Measurements from ENCODE around the gene RIMBP3B.
"Not testable (repeated sequence)": the region's sequence is repeated elsewhere in the genome, so short reads cannot be mapped to it uniquely, and the experiment has no call there.

The RIMBP3B gene

GRCh38 chr22:21418974-21419638 is 35.6 kb downstream of the RIMBP3B start:
- DNase-seq = not testable (repeated sequence)

DNA sequence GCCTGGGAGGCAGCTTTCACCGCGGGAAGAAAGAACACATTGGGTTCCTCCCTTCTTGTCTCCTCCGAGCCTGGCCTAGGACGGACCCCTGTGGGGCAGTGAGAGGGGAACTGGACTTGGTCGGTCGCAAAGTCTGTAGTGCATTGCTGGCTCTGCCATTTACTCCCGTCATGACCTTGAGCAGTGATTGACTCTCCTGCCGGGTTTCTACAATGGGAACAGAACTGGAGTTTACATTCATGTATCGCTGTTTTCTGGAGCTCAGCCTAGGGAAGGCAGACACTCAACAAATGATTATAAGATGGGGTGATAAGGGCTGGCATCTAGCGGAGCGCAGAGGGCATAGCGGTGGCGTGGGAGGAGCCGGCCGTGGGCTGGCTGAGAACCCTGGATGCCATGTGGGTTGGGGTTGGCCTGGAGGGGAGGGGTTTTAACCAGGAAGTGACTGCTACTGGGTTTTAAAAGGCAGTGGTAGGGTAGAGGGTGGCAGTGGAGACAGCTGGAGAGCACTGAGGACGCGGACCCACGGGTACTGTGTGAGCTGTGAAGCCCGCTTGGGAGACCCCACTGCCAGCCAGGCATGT is 36.7 kb downstream of the RIMBP3B start:
- not testable (repeated sequence) for DNase-seq

GRCh38 chr22:21424084-21424709 is 40.6 kb downstream of the RIMBP3B start:
- not testable (repeated sequence) for DNase-seq

DNA sequence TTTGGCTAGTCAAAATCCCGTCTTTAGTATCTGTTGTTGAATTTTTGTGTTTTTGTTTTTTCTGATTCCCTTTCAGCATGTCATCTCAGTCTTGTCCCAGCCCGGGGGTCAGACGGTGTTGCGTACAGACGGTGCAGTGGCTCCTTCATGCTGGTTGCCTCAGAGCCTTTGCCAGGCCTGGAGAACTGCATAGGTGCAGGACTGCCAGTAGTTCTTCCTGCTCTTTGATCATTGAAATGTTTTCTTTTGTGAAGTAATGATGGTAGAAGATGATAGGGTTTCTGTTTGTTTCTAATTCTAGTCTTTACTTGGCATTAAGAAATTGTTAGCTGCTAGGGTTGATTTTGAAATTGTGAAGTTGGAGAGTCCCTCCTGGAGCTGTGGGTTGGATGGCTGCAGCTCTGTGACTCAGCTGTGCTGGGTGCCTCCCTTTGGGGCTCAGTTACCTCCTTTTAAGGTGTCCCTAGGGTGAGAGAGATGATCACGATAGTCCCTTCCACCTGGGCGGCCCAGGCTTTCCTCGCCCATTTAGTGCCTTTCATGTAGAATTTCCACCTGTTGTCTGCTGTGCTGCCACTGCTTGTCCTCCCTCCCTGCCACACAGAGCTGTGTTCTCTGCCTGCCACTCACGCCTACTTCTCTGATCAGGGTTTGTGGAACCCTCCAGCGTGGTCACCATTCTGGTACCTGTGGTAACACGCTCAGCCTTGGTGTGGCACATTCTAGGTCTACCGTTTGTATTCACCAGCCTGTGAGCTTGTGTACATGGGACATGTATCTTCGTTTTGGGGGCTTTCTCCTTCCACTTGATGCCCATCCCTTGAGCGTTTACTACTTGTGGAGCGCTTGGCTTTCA is 51.1 kb downstream of the RIMBP3B start:
- DNase-seq = not testable (repeated sequence)

- DNase-seq = not testable (repeated sequence)
Observed at GRCh38 chr22:21435998-21436810, 52.7 kb downstream of the RIMBP3B start.

- not testable (repeated sequence) for DNase-seq
Observed at GRCh38 chr22:21438013-21438412, 54.5 kb downstream of the RIMBP3B start.
